IPS-15b (cell line): ENCODE measurements around the gene ITPKB.

Experiments used
- H3K27me3 ChIP-seq: one replicate; pipeline ENCODE4 v1.6.1; 2013; ENCODE audit warnings: low read length; ENCODE audit not compliant: control insufficient read depth, insufficient read depth
- H3K36me3 ChIP-seq: one replicate; pipeline ENCODE4 v1.6.1; 2013; ENCODE audit warnings: low read length; ENCODE audit not compliant: control insufficient read depth, insufficient read depth
- H3K4me1 ChIP-seq: one replicate; pipeline ENCODE4 v1.6.1; 2013; ENCODE audit warnings: mild to moderate bottlenecking, low read length; ENCODE audit not compliant: control insufficient read depth, insufficient read depth
- H3K4me3 ChIP-seq: one replicate; pipeline ENCODE4 v1.5.1; 2013; ENCODE audit warnings: low read depth, low read length
- H3K9ac ChIP-seq: one replicate; pipeline ENCODE4 v1.6.1; 2013; ENCODE audit warnings: low read depth, mild to moderate bottlenecking, low read length
- H3K9me3 ChIP-seq: one replicate; pipeline ENCODE4 v1.6.1; 2013; ENCODE audit warnings: mild to moderate bottlenecking, low read length; ENCODE audit not compliant: control insufficient read depth, insufficient read depth

ITPKB gene

DNA sequence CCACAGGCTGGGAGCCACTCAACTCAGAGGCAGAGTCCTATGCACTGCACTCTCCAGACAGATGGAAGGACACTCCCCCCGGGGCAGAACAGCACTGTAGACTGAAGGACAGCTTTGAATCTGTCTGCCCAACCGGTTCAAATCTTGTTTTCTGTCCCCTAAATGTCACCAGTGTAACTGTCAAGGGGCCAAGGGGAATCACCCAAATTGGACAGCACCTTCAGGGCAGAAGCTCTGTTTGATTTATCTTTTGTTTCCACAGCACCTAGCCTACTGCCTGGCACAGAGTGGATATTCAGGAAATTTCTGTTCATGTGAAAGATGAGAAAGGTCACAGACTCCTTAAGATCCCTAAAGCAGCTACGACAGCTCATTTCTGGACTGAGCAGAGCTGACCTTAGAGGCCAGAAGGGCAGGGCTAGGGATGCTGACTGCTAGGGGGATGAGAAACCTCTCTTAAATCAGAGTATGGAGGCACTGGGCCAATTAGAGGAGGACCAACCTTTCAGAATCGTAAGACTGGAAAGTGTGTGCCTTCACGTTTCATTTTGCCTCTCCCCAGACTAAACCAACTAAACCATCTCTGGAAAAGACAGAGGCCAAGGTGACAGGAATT is 41.0 kb downstream of the ITPKB start:
- Histone ChIP-seq H3K9me3 (no peaks in the 10 kb centered on the region), H3K27me3 (no peaks in the 10 kb centered on the region), H3K4me1 (no peaks in the 10 kb centered on the region), H3K9ac (no peak overlapping the region), H3K4me3 (no peak overlapping the region), H3K36me3 (no peaks in the 10 kb centered on the region)

GRCh38 chr1:226697151-226697928 is 41.7 kb downstream of the ITPKB start:
- H3K9ac ChIP-seq = no peak overlapping the region
- no peaks in the 10 kb centered on the region for H3K9me3 ChIP-seq
- no peaks in the 10 kb centered on the region for H3K36me3 ChIP-seq
- no peak overlapping the region for H3K4me3 ChIP-seq
- no peaks in the 10 kb centered on the region for H3K4me1 ChIP-seq
- H3K27me3 ChIP-seq = no peaks in the 10 kb centered on the region

GRCh38 chr1:226696547-226696946 is 42.5 kb downstream of the ITPKB start:
- no peak overlapping the region for H3K9ac ChIP-seq
- no peaks in the 10 kb centered on the region for H3K9me3 ChIP-seq
- no peaks in the 10 kb centered on the region for H3K36me3 ChIP-seq
- H3K4me3 ChIP-seq = no peak overlapping the region
- no peaks in the 10 kb centered on the region for H3K4me1 ChIP-seq
- no peaks in the 10 kb centered on the region for H3K27me3 ChIP-seq

GRCh38 chr1:226695335-226695900 is 43.7 kb downstream of the ITPKB start:
- Histone ChIP-seq H3K9ac (no peak overlapping the region), H3K27me3 (no peaks in the 10 kb centered on the region), H3K36me3 (no peaks in the 10 kb centered on the region), H3K4me3 (no peak overlapping the region), H3K9me3 (no peaks in the 10 kb centered on the region), H3K4me1 (no peaks in the 10 kb centered on the region)

GRCh38 chr1:226692823-226693222 is 46.3 kb downstream of the ITPKB start:
- Histone ChIP-seq H3K4me3 (no peak overlapping the region), H3K9me3 (no peaks in the 10 kb centered on the region), H3K36me3 (no peaks in the 10 kb centered on the region), H3K9ac (no peak overlapping the region), H3K4me1 (no peaks in the 10 kb centered on the region), H3K27me3 (no peaks in the 10 kb centered on the region)

GRCh38 chr1:226692051-226692792 is 46.9 kb downstream of the ITPKB start:
- H3K36me3 ChIP-seq = no peaks in the 10 kb centered on the region
- no peak overlapping the region for H3K9ac ChIP-seq
- no peaks in the 10 kb centered on the region for H3K9me3 ChIP-seq
- no peaks in the 10 kb centered on the region for H3K4me1 ChIP-seq
- H3K27me3 ChIP-seq = no peaks in the 10 kb centered on the region
- no peak overlapping the region for H3K4me3 ChIP-seq

GRCh38 chr1:226691247-226691646 is 47.8 kb downstream of the ITPKB start:
- Histone ChIP-seq H3K4me1 (no peaks in the 10 kb centered on the region), H3K9ac (no peak overlapping the region)

DNA sequence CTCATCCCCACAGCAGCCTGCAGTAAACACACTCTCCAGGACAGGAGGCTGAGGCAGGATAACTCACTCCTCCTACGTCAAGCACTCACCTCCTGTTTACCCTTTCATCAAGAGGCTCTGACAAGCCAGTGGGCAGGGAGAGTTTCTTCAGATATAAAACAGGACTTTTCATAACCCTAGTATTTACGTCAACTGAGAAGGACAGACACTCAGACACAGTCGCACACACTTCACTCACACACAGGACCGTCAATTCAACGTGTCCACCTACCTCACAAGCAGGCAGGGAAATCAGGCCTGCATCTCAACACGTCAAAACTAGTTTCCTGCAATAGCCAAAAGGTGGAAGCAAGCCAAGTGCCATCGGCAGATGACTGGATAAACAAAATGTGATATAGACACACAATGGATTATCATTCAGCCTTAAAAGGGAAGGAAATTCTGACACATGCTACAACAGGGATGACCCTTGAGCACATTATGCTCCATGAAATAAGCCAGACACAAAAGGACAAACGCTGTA is 48.6 kb downstream of the ITPKB start:
- H3K4me1 ChIP-seq = no peaks in the 10 kb centered on the region
- H3K36me3 ChIP-seq = no peaks in the 10 kb centered on the region
- H3K4me3 ChIP-seq = no peak overlapping the region
- H3K9ac ChIP-seq = no peak overlapping the region
- H3K27me3 ChIP-seq = no peaks in the 10 kb centered on the region
- no peaks in the 10 kb centered on the region for H3K9me3 ChIP-seq

More at GRCh38 chr1:226691247-226691646, 47.8 kb downstream of the ITPKB start:
- Histone ChIP-seq H3K9me3 (no peaks in the 10 kb centered on the region), H3K27me3 (no peaks in the 10 kb centered on the region), H3K36me3 (no peaks in the 10 kb centered on the region), H3K4me3 (no peak overlapping the region)

GRCh38 chr1:226688808-226689207 is 50.3 kb downstream of the ITPKB start:
- no peaks in the 10 kb centered on the region for H3K4me1 ChIP-seq
- H3K36me3 ChIP-seq = no peaks in the 10 kb centered on the region
- no peak overlapping the region for H3K4me3 ChIP-seq
- H3K27me3 ChIP-seq = peaks cover 4% of the 10 kb centered on the region
- H3K9me3 ChIP-seq = no peaks in the 10 kb centered on the region
- no peak overlapping the region for H3K9ac ChIP-seq

DNA sequence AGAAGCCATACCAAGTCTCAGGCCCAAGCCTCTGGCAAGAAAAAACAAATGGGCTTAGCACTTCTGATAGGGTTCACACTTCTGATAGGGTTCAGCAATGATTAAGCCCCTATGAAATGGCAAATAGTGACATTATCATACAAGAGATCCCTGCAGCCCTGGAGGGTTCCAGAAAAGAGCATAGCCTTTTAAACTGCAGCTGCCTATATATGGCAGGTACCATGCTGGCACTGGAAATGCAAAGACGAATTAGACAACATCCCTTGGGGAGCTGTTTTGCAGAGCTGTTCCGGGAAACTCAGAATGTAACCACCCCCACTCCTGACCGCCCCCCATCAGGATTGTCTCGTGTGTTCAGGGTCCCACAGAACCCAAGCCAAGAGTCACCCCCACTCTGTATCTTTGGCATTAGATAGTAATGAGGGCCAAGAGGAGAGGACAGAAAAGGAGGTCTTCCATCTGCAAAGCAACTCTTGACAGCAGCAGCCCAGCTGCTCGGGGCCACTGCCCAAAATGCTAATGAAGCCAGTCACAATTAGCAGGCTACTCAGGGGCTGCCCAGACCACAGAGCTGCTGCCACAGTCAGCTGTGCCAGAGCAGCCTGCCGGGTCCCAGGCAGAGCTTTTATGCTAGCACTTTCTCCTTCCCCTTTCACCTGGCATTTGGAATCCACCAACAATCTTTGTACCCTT is 50.9 kb downstream of the ITPKB start:
- no peak overlapping the region for H3K9ac ChIP-seq
- no peaks in the 10 kb centered on the region for H3K36me3 ChIP-seq
- no peak overlapping the region for H3K4me3 ChIP-seq
- H3K4me1 ChIP-seq = no peaks in the 10 kb centered on the region
- H3K9me3 ChIP-seq = no peaks in the 10 kb centered on the region
- H3K27me3 ChIP-seq = peaks cover 9% of the 10 kb centered on the region

GRCh38 chr1:226687426-226687825 is 51.7 kb downstream of the ITPKB start:
- H3K36me3 ChIP-seq = no peaks in the 10 kb centered on the region
- H3K9me3 ChIP-seq = no peaks in the 10 kb centered on the region
- H3K4me3 ChIP-seq = no peak overlapping the region
- peaks cover 17% of the 10 kb centered on the region for H3K27me3 ChIP-seq
- H3K4me1 ChIP-seq = no peaks in the 10 kb centered on the region
- no peak overlapping the region for H3K9ac ChIP-seq
